Amniotic stem cell (primary cell): ENCODE measurements around the gene PIK3C2G.
A peak's percentile ranks its signal among the peaks of the same experiment; 100 is the strongest.
"Not testable (repeated sequence)": the region's sequence is repeated elsewhere in the genome, so short reads cannot be mapped to it uniquely, and the experiment has no call there.

Source experiments
- DNase-seq: peaks from one replicate; lab custom pipeline; 2025; lab: John Stamatoyannopoulos, UW

The PIK3C2G gene

GRCh38 chr12:18261273-18261672 lies at the start of gene PIK3C2G:
Gene PIK3C2G, plus strand, starts transcription at chr12:18261518. Its CDS starts 20,564 bp downstream, at chr12:18282082.
- DNase-seq = no peak

GRCh38 chr12:18217966-18218365 lies 43.4 kb upstream of the PIK3C2G start:
- no peak for DNase-seq

GRCh38 chr12:18221726-18222125 lies 39.6 kb upstream of the PIK3C2G start:
- DNase-seq = no peak

GRCh38 chr12:18222699-18223098 lies 38.6 kb upstream of the PIK3C2G start:
- no peak for DNase-seq

GRCh38 chr12:18224745-18225144 lies 36.6 kb upstream of the PIK3C2G start:
- DNase-seq = peak; percentile 16

GRCh38 chr12:18239526-18239925 lies 21.8 kb upstream of the PIK3C2G start:
- DNase-seq = no peak

- no peak for DNase-seq
Observed at GRCh38 chr12:18242380-18243089, 18.8 kb upstream of the PIK3C2G start.

GRCh38 chr12:18243238-18243637 lies 18.1 kb upstream of the PIK3C2G start:
- DNase-seq = no peak

GRCh38 chr12:18246066-18246465 lies 15.3 kb upstream of the PIK3C2G start:
- no peak for DNase-seq

- peak; percentile 73 for DNase-seq
Observed at GRCh38 chr12:18250313-18250916, 10.9 kb upstream of the PIK3C2G start.

- DNase-seq = no peak
Observed at GRCh38 chr12:18254081-18254480, 7.2 kb upstream of the PIK3C2G start.

- not testable (repeated sequence) for DNase-seq
Observed at GRCh38 chr12:18255004-18255403, 6.3 kb upstream of the PIK3C2G start.

- no peak for DNase-seq
Observed at GRCh38 chr12:18257251-18257650, 4.1 kb upstream of the PIK3C2G start.

GRCh38 chr12:18258929-18259328 lies 2.4 kb upstream of the PIK3C2G start:
- no peak for DNase-seq

- DNase-seq = no peak
Observed at GRCh38 chr12:18259906-18260682, 1.2 kb upstream of the PIK3C2G start.

GRCh38 chr12:18261906-18262305 lies 588 bp downstream of the PIK3C2G start:
- DNase-seq = no peak

- no peak for DNase-seq
Observed at GRCh38 chr12:18262514-18262913, 1.2 kb downstream of the PIK3C2G start.

GRCh38 chr12:18264581-18265075 lies 3.3 kb downstream of the PIK3C2G start:
- DNase-seq = no peak

GRCh38 chr12:18267427-18268099 lies 6.2 kb downstream of the PIK3C2G start:
- no peak for DNase-seq

GRCh38 chr12:18270958-18271460 lies 9.7 kb downstream of the PIK3C2G start:
- no peak for DNase-seq

GRCh38 chr12:18275981-18276380 lies 14.7 kb downstream of the PIK3C2G start:
- no peak for DNase-seq

GRCh38 chr12:18277196-18277595 lies 15.9 kb downstream of the PIK3C2G start:
- no peak for DNase-seq
